H9 (cell line): Measurements from ENCODE around the gene WDR59. TPM values are rescaled to one million over a fixed set of nuclear protein-coding genes. Genes with fewer than 3 reads are reported as not detected.

Experiments used
- DNase-seq: peaks from one replicate; pipeline ENCODE4 v3.0.0-alpha.2; 2017
- H2AFZ ChIP-seq: one replicate; pipeline ENCODE4 v1.6.1; 2013; ENCODE audit warnings: mild to moderate bottlenecking, low read length, control low read depth, moderate library complexity
- H2AK5ac ChIP-seq: 2 replicates; pipeline ENCODE4 v1.6.1; 2013; ENCODE audit warnings: low read length, control low read depth, mixed read lengths; ENCODE audit not compliant: insufficient read length
- H2BK120ac ChIP-seq: one replicate; pipeline ENCODE4 v1.6.1; 2013; ENCODE audit warnings: low read depth, mild to moderate bottlenecking, low read length, control low read depth, inconsistent platforms; ENCODE audit not compliant: poor library complexity, severe bottlenecking
- H2BK12ac ChIP-seq: 2 replicates; pipeline ENCODE4 v1.6.1; 2013; ENCODE audit warnings: low read length, control low read depth, mixed read lengths, low read depth; ENCODE audit not compliant: insufficient read length
- H2BK15ac ChIP-seq: 2 replicates; pipeline ENCODE4 v1.6.1; 2013; ENCODE audit warnings: low read depth, low read length, control low read depth
- H2BK20ac ChIP-seq: one replicate; pipeline ENCODE4 v1.6.1; 2013; ENCODE audit warnings: low read depth, mild to moderate bottlenecking, low read length, control low read depth, inconsistent platforms; ENCODE audit not compliant: poor library complexity, severe bottlenecking
- H2BK5ac ChIP-seq: 2 replicates; pipeline ENCODE4 v1.6.1; 2013; ENCODE audit warnings: low read length, control low read depth, mixed read lengths; ENCODE audit not compliant: insufficient read length
- H3K14ac ChIP-seq: 2 replicates; pipeline ENCODE4 v1.6.1; 2013; ENCODE audit warnings: low read length, control low read depth; ENCODE audit not compliant: insufficient read depth
- H3K18ac ChIP-seq: 2 replicates; pipeline ENCODE4 v1.6.1; 2013; ENCODE audit warnings: low read depth, mild to moderate bottlenecking, mixed read lengths, low read length, control low read depth; ENCODE audit not compliant: insufficient read length
- H3K23ac ChIP-seq: 2 replicates; pipeline ENCODE4 v1.6.1; 2013; ENCODE audit warnings: low read length, control low read depth, mixed read lengths, low read depth; ENCODE audit not compliant: insufficient read length
- H3K23me2 ChIP-seq: 2 replicates; pipeline ENCODE4 v1.6.1; 2013; ENCODE audit warnings: low read depth, mild to moderate bottlenecking, mixed read lengths, low read length, control low read depth; ENCODE audit not compliant: insufficient read length, poor library complexity, severe bottlenecking
- H3K27ac ChIP-seq: 2 replicates; pipeline ENCODE4 v1.5.1; 2013; ENCODE audit warnings: low read length, control low read depth, mixed read lengths, low read depth; ENCODE audit not compliant: insufficient read length
- H3K27me3 ChIP-seq: 2 replicates; pipeline ENCODE4 v1.6.1; 2013; ENCODE audit warnings: low read length, control low read depth, inconsistent platforms; ENCODE audit not compliant: insufficient read depth
- H3K4ac ChIP-seq: 2 replicates; pipeline ENCODE4 v1.6.1; 2013; ENCODE audit warnings: low read depth, mild to moderate bottlenecking, control low read depth, inconsistent platforms, low read length, moderate library complexity
- H3K4me1 ChIP-seq: 2 replicates; pipeline ENCODE4 v1.6.1; 2013; ENCODE audit warnings: low read length, control low read depth, inconsistent platforms; ENCODE audit not compliant: insufficient read depth
- H3K4me2 ChIP-seq: 2 replicates; pipeline ENCODE4 v1.6.1; 2013; ENCODE audit warnings: low read length, control low read depth, mixed read lengths; ENCODE audit not compliant: insufficient read length, insufficient read depth
- H3K56ac ChIP-seq: 2 replicates; pipeline ENCODE4 v1.6.1; 2013; ENCODE audit warnings: low read depth, mild to moderate bottlenecking, mixed read lengths, low read length, control low read depth; ENCODE audit not compliant: insufficient read length
- H3K79me1 ChIP-seq: 2 replicates; pipeline ENCODE4 v1.6.1; 2013; ENCODE audit warnings: low read depth, mild to moderate bottlenecking, moderate library complexity, low read length, control low read depth, inconsistent platforms; ENCODE audit not compliant: insufficient read depth, poor library complexity, severe bottlenecking
- H3K79me2 ChIP-seq: 2 replicates; pipeline ENCODE4 v1.6.1; 2013; ENCODE audit warnings: low read length, control low read depth, inconsistent platforms; ENCODE audit not compliant: insufficient read depth
- H3K9ac ChIP-seq: 2 replicates; pipeline ENCODE4 v1.6.1; 2013; ENCODE audit warnings: low read length, control low read depth, mixed read lengths; ENCODE audit not compliant: insufficient read length; ENCODE audit errors: extremely low read depth
- H3K9me3 ChIP-seq: one replicate; pipeline ENCODE4 v1.6.1; 2013; ENCODE audit warnings: low read depth, low read length, inconsistent platforms; ENCODE audit not compliant: control insufficient read depth
- H3T11ph ChIP-seq: one replicate; pipeline ENCODE4 v1.6.1; 2013; ENCODE audit warnings: mild to moderate bottlenecking, low read length, control low read depth, inconsistent platforms
- H4K20me1 ChIP-seq: one replicate; pipeline ENCODE4 v1.6.1; 2013; ENCODE audit not compliant: control insufficient read depth, insufficient read length, insufficient read depth
- H4K5ac ChIP-seq: 2 replicates; pipeline ENCODE4 v1.6.1; 2013; ENCODE audit warnings: low read depth, mild to moderate bottlenecking, mixed read lengths, low read length, control low read depth; ENCODE audit not compliant: insufficient read length
- H4K8ac ChIP-seq: replicated peaks from 2 replicates; pipeline ENCODE4 v1.6.1; 2013; ENCODE audit warnings: low read length, control low read depth, mixed read lengths, low read depth; ENCODE audit not compliant: insufficient read length
- H4K91ac ChIP-seq: 2 replicates; pipeline ENCODE4 v1.6.1; 2013; ENCODE audit warnings: low read depth, mild to moderate bottlenecking, moderate library complexity, mixed read lengths, low read length, control low read depth; ENCODE audit not compliant: insufficient read length
- H3K27ac Mint-ChIP-seq, 3 experiments: 2 replicates in 2 of 3; 3 replicates in 1 of 3; pipeline ENCODE4 v1.8.0; 2020 to 2021; ENCODE audit warnings: mixed read lengths in 3 of 3, mild to moderate bottlenecking in 1 of 3, moderate library complexity in 1 of 3
- H3K27me3 Mint-ChIP-seq: 2 replicates; pipeline ENCODE4 v1.8.0; 2021; ENCODE audit warnings: low read depth, mild to moderate bottlenecking, moderate library complexity, mixed read lengths
- H3K36me3 Mint-ChIP-seq, 3 experiments: 2 replicates in 2 of 3; 3 replicates in 1 of 3; pipeline ENCODE4 v1.8.0; 2020 to 2021; ENCODE audit warnings: low read depth in 3 of 3, mixed read lengths in 3 of 3; ENCODE audit not compliant: insufficient read depth in 1 of 3
- H3K4me1 Mint-ChIP-seq, 2 experiments: 2 replicates each; pipeline ENCODE4 v1.8.0; 2020; ENCODE audit warnings: mixed read lengths in 2 of 2
- H3K4me3 Mint-ChIP-seq, 2 experiments: 2 replicates in 1 of 2; 3 replicates in 1 of 2; pipeline ENCODE4 v1.8.0; 2020 to 2021; ENCODE audit warnings: mild to moderate bottlenecking in 2 of 2, mixed read lengths in 2 of 2, moderate library complexity in 1 of 2
- H3K9me3 Mint-ChIP-seq, 2 experiments: 2 replicates in 1 of 2; 3 replicates in 1 of 2; pipeline ENCODE4 v1.8.0; 2020; ENCODE audit warnings: mild to moderate bottlenecking in 2 of 2, mixed read lengths in 2 of 2, moderate library complexity in 1 of 2
- WGBS: extraction: QIAGEN DNeasy Blood & Tissue Kit; methylation state at CpG from one replicate; pipeline ENCODE4 v1.1.7; 2013; ENCODE audit warnings: missing lambda C conversion rate, low lambda C conversion rate, mixed read lengths; ENCODE audit not compliant: insufficient read length; ENCODE audit errors: extremely low coverage; 5-methylcytosine and 5-hydroxymethylcytosine counted together
- total RNA-seq: library from RNA; stranded (reverse); gene quantifications from 2 replicates; pipeline ENCODE4 v1.2.1, GENCODE V29; 2021
- TF ChIP-seq, protein P1 (sequence below): fragments of 200-600 bp; sonication (generic); conservative IDR thresholded peaks from 3 replicates; pipeline ENCODE4 v1.8.0; 2021; ENCODE audit warnings: antibody characterized with exemption, mild to moderate bottlenecking

Gene WDR59
- total RNA-seq, 1 experiment from 2014 or later: 97.5 TPM

DNA sequence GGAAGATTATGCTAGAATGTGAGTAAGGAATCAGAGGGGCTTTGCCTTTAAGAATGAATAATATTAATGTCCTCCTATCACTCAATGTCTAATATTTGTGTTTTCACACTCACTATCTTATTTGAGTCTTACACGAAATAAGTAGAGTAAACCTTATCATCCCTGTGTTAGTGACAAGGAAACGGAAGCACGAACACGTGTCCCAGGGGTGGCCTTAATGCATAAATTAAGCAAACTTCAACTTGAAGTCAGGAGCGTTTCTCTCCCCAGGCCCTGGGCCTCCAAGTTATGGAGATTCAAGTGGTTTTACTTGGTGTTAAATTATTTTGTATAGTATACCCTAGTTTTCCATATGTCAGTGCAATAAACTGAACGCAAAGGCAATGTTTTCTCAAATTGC lies 96.0 kb downstream of the WDR59 start:
- TF ChIP-seq, protein P1, sequence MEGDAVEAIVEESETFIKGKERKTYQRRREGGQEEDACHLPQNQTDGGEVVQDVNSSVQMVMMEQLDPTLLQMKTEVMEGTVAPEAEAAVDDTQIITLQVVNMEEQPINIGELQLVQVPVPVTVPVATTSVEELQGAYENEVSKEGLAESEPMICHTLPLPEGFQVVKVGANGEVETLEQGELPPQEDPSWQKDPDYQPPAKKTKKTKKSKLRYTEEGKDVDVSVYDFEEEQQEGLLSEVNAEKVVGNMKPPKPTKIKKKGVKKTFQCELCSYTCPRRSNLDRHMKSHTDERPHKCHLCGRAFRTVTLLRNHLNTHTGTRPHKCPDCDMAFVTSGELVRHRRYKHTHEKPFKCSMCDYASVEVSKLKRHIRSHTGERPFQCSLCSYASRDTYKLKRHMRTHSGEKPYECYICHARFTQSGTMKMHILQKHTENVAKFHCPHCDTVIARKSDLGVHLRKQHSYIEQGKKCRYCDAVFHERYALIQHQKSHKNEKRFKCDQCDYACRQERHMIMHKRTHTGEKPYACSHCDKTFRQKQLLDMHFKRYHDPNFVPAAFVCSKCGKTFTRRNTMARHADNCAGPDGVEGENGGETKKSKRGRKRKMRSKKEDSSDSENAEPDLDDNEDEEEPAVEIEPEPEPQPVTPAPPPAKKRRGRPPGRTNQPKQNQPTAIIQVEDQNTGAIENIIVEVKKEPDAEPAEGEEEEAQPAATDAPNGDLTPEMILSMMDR: no peak
- H3K9me3 Mint-ChIP-seq: no peaks in the 10 kb centered on the region
- DNase-seq: no peak
- Histone ChIP-seq H3T11ph (no peak overlapping the region), H2BK120ac (no peak overlapping the region), H3K79me2 (no peaks in the 10 kb centered on the region), H4K20me1 (no peaks in the 10 kb centered on the region), H3K9ac (no peak overlapping the region), H2BK20ac (no peak overlapping the region), H4K91ac (no peak overlapping the region), H2BK12ac (no peak overlapping the region), H2AK5ac (no peak overlapping the region), H3K27ac (no peak overlapping the region), H3K79me1 (no peaks in the 10 kb centered on the region), H3K4me2 (no peak overlapping the region), H2AFZ (no peak overlapping the region), H3K23ac (no peak overlapping the region), H3K18ac (no peak overlapping the region), H3K4ac (no peak overlapping the region), H3K14ac (no peak overlapping the region), H3K27me3 (no peaks in the 10 kb centered on the region), H2BK5ac (no peak overlapping the region), H2BK15ac (no peak overlapping the region), H3K23me2 (no peaks in the 10 kb centered on the region), H3K9me3 (no peaks in the 10 kb centered on the region), H3K4me1 (no peaks in the 10 kb centered on the region), H4K8ac (no peak overlapping the region), H3K56ac (no peak overlapping the region), H4K5ac (no peak overlapping the region)
- peaks cover 4 to 13% of the 10 kb centered on the region in 2 experiments; a peak in 3 of 4 replicates for H3K4me1 Mint-ChIP-seq
- WGBS: no CpG with 5 or more reads among the region's 6 CpGs
- peaks cover 35 to 87% (median 77%) of the 10 kb centered on the region in 3 experiments for H3K36me3 Mint-ChIP-seq
- no peak overlapping the region for H3K4me3 Mint-ChIP-seq
- H3K27ac Mint-ChIP-seq: no peak overlapping the region
- H3K27me3 Mint-ChIP-seq: no peaks in the 10 kb centered on the region
